Measurements from ENCODE around the gene B3GALT2. TPM values are rescaled to one million over a fixed set of nuclear protein-coding genes. Genes with fewer than 3 reads are reported as not detected.

B3GALT2 gene
- total and polyA plus RNA-seq, 2 donors (not counting 3 experiments of a cell fraction or from before 2014, with no cell fraction given) = not detected

GRCh38 chr1:193144361-193144938, 42.0 kb downstream of the B3GALT2 start:
- H3K36me3 ChIP-seq (ENCODE audit: control insufficient read depth in 2 of 2, extremely low read depth in 1 of 2, insufficient read depth in 2 of 2, low read length in 2 of 2) = peaks cover 4 to 16% of the 10 kb centered on the region in 2 experiments
- ChIA-PET POLR2A (no interaction called here), CTCF (interaction anchor here (1.8 kb wide), 1 partner anchor 18 kb away, joined by 3 read pairs; no protein-coding TSS in a partner anchor)
- TF ChIP-seq MYC (IDR thresholded peaks at IDR 0.05; ENCODE audit: low read depth, low read length) = no peak
- TF ChIP-seq JUN (IDR thresholded peaks at IDR 0.05; ENCODE audit: borderline replicate concordance, insufficient read depth, insufficient read length, low read depth) = no peak
- no peak for TF ChIP-seq POLR2A (IDR thresholded peaks at IDR 0.05; ENCODE audit: low read depth, low read length)
- TF ChIP-seq, protein P1, sequence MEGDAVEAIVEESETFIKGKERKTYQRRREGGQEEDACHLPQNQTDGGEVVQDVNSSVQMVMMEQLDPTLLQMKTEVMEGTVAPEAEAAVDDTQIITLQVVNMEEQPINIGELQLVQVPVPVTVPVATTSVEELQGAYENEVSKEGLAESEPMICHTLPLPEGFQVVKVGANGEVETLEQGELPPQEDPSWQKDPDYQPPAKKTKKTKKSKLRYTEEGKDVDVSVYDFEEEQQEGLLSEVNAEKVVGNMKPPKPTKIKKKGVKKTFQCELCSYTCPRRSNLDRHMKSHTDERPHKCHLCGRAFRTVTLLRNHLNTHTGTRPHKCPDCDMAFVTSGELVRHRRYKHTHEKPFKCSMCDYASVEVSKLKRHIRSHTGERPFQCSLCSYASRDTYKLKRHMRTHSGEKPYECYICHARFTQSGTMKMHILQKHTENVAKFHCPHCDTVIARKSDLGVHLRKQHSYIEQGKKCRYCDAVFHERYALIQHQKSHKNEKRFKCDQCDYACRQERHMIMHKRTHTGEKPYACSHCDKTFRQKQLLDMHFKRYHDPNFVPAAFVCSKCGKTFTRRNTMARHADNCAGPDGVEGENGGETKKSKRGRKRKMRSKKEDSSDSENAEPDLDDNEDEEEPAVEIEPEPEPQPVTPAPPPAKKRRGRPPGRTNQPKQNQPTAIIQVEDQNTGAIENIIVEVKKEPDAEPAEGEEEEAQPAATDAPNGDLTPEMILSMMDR (IDR thresholded peaks at IDR 0.05; ENCODE audit: extremely low read depth in 1 of 2, insufficient read depth in 1 of 2, low read depth in 1 of 2, low read length in 2 of 2) = no peak
- no peak for TF ChIP-seq EZH2 (IDR thresholded peaks at IDR 0.05; ENCODE audit: borderline replicate concordance, low read depth, low read length, severe bottlenecking)
- TF ChIP-seq GATA2 (IDR thresholded peaks at IDR 0.05; ENCODE audit: insufficient read depth, insufficient read length, low read depth, low read length) = no peak
- TF ChIP-seq FOS (IDR thresholded peaks at IDR 0.05; ENCODE audit: borderline replicate concordance, insufficient read depth, low read length) = no peak
- TF ChIP-seq POLR2AphosphoS5 (IDR thresholded peaks at IDR 0.05; ENCODE audit: insufficient read depth, low read depth, low read length) = no peak
- TF ChIP-seq, protein P2, sequence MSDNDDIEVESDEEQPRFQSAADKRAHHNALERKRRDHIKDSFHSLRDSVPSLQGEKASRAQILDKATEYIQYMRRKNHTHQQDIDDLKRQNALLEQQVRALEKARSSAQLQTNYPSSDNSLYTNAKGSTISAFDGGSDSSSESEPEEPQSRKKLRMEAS (IDR thresholded peaks at IDR 0.05; ENCODE audit: insufficient read depth, insufficient read length) = no peak
- no peak overlapping the region for H3K9ac ChIP-seq (replicated peaks; ENCODE audit: extremely low read depth, insufficient read depth, low read length)
- no peak overlapping the region for H3K27ac ChIP-seq (ENCODE audit: insufficient read depth, low read depth, low read length)
- FAIRE-seq = no peak
- no peak for DNase-seq (ENCODE audit: low read depth, low spot score)
- H2AFZ ChIP-seq (ENCODE audit: low read depth, low read length) = no peak overlapping the region
- dilution Hi-C loops (cut with MboI; ENCODE audit: extremely low pct_ligation_motif_present, low sequenced_read_pairs) = no loop called here
- H4K20me1 ChIP-seq (replicated peaks; ENCODE audit: control insufficient read depth, extremely low read depth, insufficient read depth, low read length) = no peaks in the 10 kb centered on the region
- H3K4me3 ChIP-seq (replicated peaks in 1 of 3; ENCODE audit: insufficient read depth in 1 of 3, low read depth in 1 of 3, low read length in 3 of 3) = no peak overlapping the region
- H3K4me1 ChIP-seq (ENCODE audit: control insufficient read depth, extremely low read depth, insufficient read depth, low read length) = peaks cover 9% of the 10 kb centered on the region
- H3K27me3 ChIP-seq (ENCODE audit: control insufficient read depth in 2 of 2, insufficient read depth in 2 of 2, low read length in 2 of 2) = no peaks in the 10 kb centered on the region
- no peaks in the 10 kb centered on the region for H3K9me1 ChIP-seq (replicated peaks; ENCODE audit: control insufficient read depth, extremely low read depth, insufficient read depth, low read length)
- peaks cover 19% of the 10 kb centered on the region for H3K79me2 ChIP-seq (ENCODE audit: control insufficient read depth, insufficient read depth, low read length)
- no TSS peak for BruUV-seq (replicated peaks)
- H3K4me2 ChIP-seq (ENCODE audit: insufficient read depth, low read length) = no peak overlapping the region
- intact Hi-C loops (cut with micrococcal nuclease) = no loop called here
- H3K9me3 ChIP-seq (replicated peaks; ENCODE audit: control insufficient read depth, insufficient read depth, low read length) = no peaks in the 10 kb centered on the region

Measured in endothelial cell of umbilical vein (primary cell).